HepG2 (cell line): ENCODE data around the gene HOXC11. TPM values are rescaled to one million over a fixed set of nuclear protein-coding genes. Genes with fewer than 3 reads are reported as not detected.

Source experiments
- ATAC-seq: fragments of 200-7000 bp; cut with Tn5 transposase; 3 replicates; pipeline ENCODE4 v1.9.1; 2020; ENCODE audit warnings: mild to moderate bottlenecking, moderate library complexity
- BruUV-seq: library from RNA; stranded (reverse); fragments of 400-500 nt; replicated peaks from 2 replicates; lab custom pipeline; 2021; lab: Mats Ljungman, UMichigan
- CTCF ChIA-PET: fragments of 300-600 bp; formaldehyde crosslinking; extraction: SDS; loops from one replicate; lab custom pipeline; 2021; ENCODE audit warnings: low total read pairs, inconsistent platforms, low intra/inter-chr PET ratio; lab: Yijun Ruan, JAX
- POLR2A ChIA-PET: fragments of 350-600 bp; sonication (Branson Sonifier 250); formaldehyde crosslinking; loops from one replicate; lab custom pipeline; 2020; ENCODE audit warnings: antibody characterized with exemption, inconsistent platforms; lab: Yijun Ruan, JAX
- DNase-seq: peaks from one replicate; pipeline ENCODE4 v3.0.0-alpha.2; 2015; ENCODE audit warnings: low spot score
- FAIRE-seq: peaks from 3 replicates; lab custom pipeline; 2011; peaks lifted over from hg19 to GRCh38; lab: Jason Lieb, UNC
- H2AFZ ChIP-seq: one replicate; pipeline ENCODE4 v1.6.1; 2011; ENCODE audit warnings: low read length, inconsistent platforms
- H3K27ac ChIP-seq: fragments of 300-600 bp; 3 replicates; pipeline ENCODE4 v1.8.0; 2011; ENCODE audit warnings: mixed run types, mild to moderate bottlenecking, mixed read lengths, low read length, inconsistent platforms; ENCODE audit not compliant: insufficient read depth; ENCODE audit errors: extremely low read length
- H3K27me3 ChIP-seq, 2 experiments: fragments of 200-600 bp in 1 of 2; 2 replicates in 1 of 2; 3 replicates in 1 of 2; pipeline versions ENCODE4 v1.6.0 to v1.8.0; 2011; ENCODE audit warnings: low read length in 2 of 2, mild to moderate bottlenecking in 2 of 2, moderate library complexity in 2 of 2, inconsistent platforms in 1 of 2; ENCODE audit not compliant: insufficient read depth in 2 of 2, control insufficient read depth in 1 of 2
- H3K36me3 ChIP-seq, 2 experiments: fragments of 200-600 bp in 1 of 2; replicated peaks in 1 of 2; 2 replicates in 1 of 2; 3 replicates in 1 of 2; pipeline versions ENCODE4 v1.5.1 to v1.8.0; 2011; ENCODE audit warnings: low read length in 2 of 2, inconsistent platforms in 1 of 2; ENCODE audit not compliant: insufficient read depth in 2 of 2, control insufficient read depth in 1 of 2
- H3K4me1 ChIP-seq: 2 replicates; pipeline ENCODE4 v1.5.1; 2012; ENCODE audit warnings: low read length, inconsistent platforms; ENCODE audit not compliant: insufficient read depth
- H3K4me2 ChIP-seq: 2 replicates; pipeline ENCODE4 v1.6.0; 2011; ENCODE audit warnings: low read depth, low read length, inconsistent platforms
- H3K4me3 ChIP-seq, 3 experiments: fragments of 200-600 bp in 1 of 3; sonication (generic), shearing (Covaris generic) in 1 of 3; replicated peaks in 1 of 3; 2 replicates each; pipeline ENCODE4 v1.5.1; 2011 to 2016; ENCODE audit warnings: low read length in 3 of 3, inconsistent platforms in 2 of 3, low read depth in 2 of 3, mild to moderate bottlenecking in 2 of 3, control low read depth in 1 of 3, mixed read lengths in 1 of 3; ENCODE audit not compliant: insufficient read depth in 1 of 3
- H3K79me2 ChIP-seq: one replicate; pipeline ENCODE4 v1.6.1; 2011; ENCODE audit warnings: low read length, inconsistent platforms; ENCODE audit not compliant: insufficient read depth
- H3K9ac ChIP-seq: 2 replicates; pipeline ENCODE4 v1.6.0; 2011; ENCODE audit warnings: mild to moderate bottlenecking, low read depth, low read length, inconsistent platforms; ENCODE audit not compliant: insufficient read depth
- H3K9me3 ChIP-seq: 2 replicates; pipeline ENCODE4 v1.5.1; 2012; ENCODE audit warnings: mild to moderate bottlenecking, low read length
- H4K20me1 ChIP-seq: 2 replicates; pipeline ENCODE4 v1.6.0; 2011; ENCODE audit warnings: inconsistent platforms, mild to moderate bottlenecking, low read length, moderate library complexity; ENCODE audit not compliant: insufficient read depth
- ATM ChIP-seq: fragments of 450-650 bp; IDR thresholded peaks from 2 replicates; pipeline ENCODE4 v1.7.1; 2017; ENCODE audit warnings: mild to moderate bottlenecking, borderline replicate concordance
- CHCHD3 ChIP-seq: sonication (generic); formaldehyde crosslinking; IDR thresholded peaks from 2 replicates; pipeline ENCODE4 v1.8.0; 2022; ENCODE audit warnings: mild to moderate bottlenecking, missing genetic modification reagents, moderate library complexity
- MIER2 ChIP-seq: IDR thresholded peaks from 2 replicates; pipeline ENCODE4 v1.6.1; 2016; ENCODE audit warnings: missing biosample characterization, missing genetic modification reagents
- TBX2 ChIP-seq: sonication (generic); formaldehyde crosslinking; IDR thresholded peaks from 2 replicates; pipeline ENCODE4 v1.5.0; 2020; ENCODE audit warnings: missing genetic modification reagents, mild to moderate bottlenecking, borderline replicate concordance
- TEAD2 ChIP-seq: sonication (generic); formaldehyde crosslinking; IDR thresholded peaks from 2 replicates; pipeline ENCODE4 v1.9.0; 2021; ENCODE audit warnings: missing genetic modification reagents
- ZKSCAN5 ChIP-seq: sonication (generic); formaldehyde crosslinking; IDR thresholded peaks from 2 replicates; pipeline ENCODE4 v1.5.1; 2020; ENCODE audit warnings: mild to moderate bottlenecking, missing genetic modification reagents
- ZNF605 ChIP-seq: sonication (generic); formaldehyde crosslinking; IDR thresholded peaks from 2 replicates; pipeline ENCODE4 v1.8.0; 2022; ENCODE audit warnings: mild to moderate bottlenecking, missing genetic modification reagents
- WGBS: methylation state at CpG from one replicate; pipeline ENCODE4 v1.1.6; 2017; ENCODE audit warnings: low lambda C conversion rate; 5-methylcytosine and 5-hydroxymethylcytosine counted together
- in situ Hi-C: cut with HindIII; loops from 2 replicates; pipeline ENCODE4 v1.10.0; 2017; ENCODE audit warnings: low pct_unique_long_range_greater_than_20kb; ENCODE audit not compliant: extremely low pct_ligation_motif_present
- intact Hi-C: fragments of 100-400 bp; cut with micrococcal nuclease; formaldehyde crosslinking; loops from one replicate; pipeline ENCODE4 v1.10.0; 2022; ENCODE audit not compliant: unreplicated experiment
- polyA plus RNA-seq, 8 experiments: library from polyadenylated mRNA; depleted of rRNA in 3 of 8; stranded (reverse) in 7 of 8; unstranded in 1 of 8; fragments of >200 nt; fragmentation: Illumina TruSeq in 4 of 8; extraction: Trizol in 4 of 8; gene quantifications; 2 replicates each; pipeline versions ENCODE4 v1.2.1 to v1.2.3, GENCODE V29; 2011 to 2016; ENCODE audit warnings: low read depth in 4 of 8, missing spikeins in 1 of 8, mixed read lengths in 1 of 8; ENCODE audit not compliant: insufficient read depth in 1 of 8
- total RNA-seq, 5 experiments: library from RNA; depleted of rRNA; stranded (reverse); fragments of >200 nt; fragmentation: Illumina TruSeq; extraction: Trizol; gene quantifications; 2 replicates each; pipeline ENCODE4 v1.2.3, GENCODE V29; 2016; ENCODE audit warnings: low read depth in 1 of 5
- TF ChIP-seq, protein P1 (sequence below): sonication (generic); formaldehyde crosslinking; IDR thresholded peaks from 2 replicates; pipeline ENCODE4 v1.5.1; 2020; ENCODE audit warnings: missing genetic modification reagents, mild to moderate bottlenecking, borderline replicate concordance
- TF ChIP-seq, protein P2 (sequence below), 2 experiments: fragments of 450-650 bp in 1 of 2; sonication (generic) in 1 of 2; formaldehyde crosslinking; IDR thresholded peaks; 2 replicates each; pipeline versions ENCODE4 v1.5.0 to v1.8.0; 2020 to 2022; ENCODE audit warnings: mild to moderate bottlenecking in 1 of 2, missing genetic modification reagents in 1 of 2
- TF ChIP-seq, protein P3 (sequence below): sonication (generic); formaldehyde crosslinking; IDR thresholded peaks from 2 replicates; pipeline ENCODE4 v1.4.0; 2020; ENCODE audit warnings: missing genetic modification reagents

Gene HOXC11
- total and polyA plus RNA-seq, 2 of the 13 experiments (the other 11 are each of a cell fraction or from before 2014, with no cell fraction given) = not detected

DNA sequence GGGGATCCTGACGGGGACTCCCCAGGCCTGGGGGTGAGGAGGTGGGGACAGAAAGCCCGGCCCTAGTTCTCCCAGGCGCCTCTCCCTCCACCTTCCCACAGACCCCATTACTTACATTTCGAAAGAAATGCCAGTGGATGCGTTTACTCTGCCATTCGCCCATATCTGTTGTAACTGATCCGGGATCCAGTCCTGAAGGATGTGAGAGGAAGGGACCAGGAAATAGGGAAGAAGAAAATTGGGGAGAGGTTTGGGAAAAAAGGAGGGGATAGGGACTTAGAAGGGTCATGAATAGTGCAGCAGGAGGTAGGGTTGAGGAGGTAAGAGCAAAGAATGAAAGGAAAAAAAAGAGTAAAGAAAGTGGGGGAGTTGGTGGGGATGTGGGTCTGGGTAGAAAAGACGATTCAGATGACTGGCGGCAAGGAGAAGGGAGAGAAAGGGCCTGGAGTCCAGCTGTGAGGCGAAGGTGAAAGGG, 17.1 kb upstream of the HOXC11 start (continued):
- TF ChIP-seq MIER2 (CRISPR knock-in tag) (no peak), ZKSCAN5 (CRISPR knock-in tag) (no peak), ZNF605 (no peak), CHCHD3 (CRISPR knock-in tag) (no peak)
- TF ChIP-seq, protein P1, sequence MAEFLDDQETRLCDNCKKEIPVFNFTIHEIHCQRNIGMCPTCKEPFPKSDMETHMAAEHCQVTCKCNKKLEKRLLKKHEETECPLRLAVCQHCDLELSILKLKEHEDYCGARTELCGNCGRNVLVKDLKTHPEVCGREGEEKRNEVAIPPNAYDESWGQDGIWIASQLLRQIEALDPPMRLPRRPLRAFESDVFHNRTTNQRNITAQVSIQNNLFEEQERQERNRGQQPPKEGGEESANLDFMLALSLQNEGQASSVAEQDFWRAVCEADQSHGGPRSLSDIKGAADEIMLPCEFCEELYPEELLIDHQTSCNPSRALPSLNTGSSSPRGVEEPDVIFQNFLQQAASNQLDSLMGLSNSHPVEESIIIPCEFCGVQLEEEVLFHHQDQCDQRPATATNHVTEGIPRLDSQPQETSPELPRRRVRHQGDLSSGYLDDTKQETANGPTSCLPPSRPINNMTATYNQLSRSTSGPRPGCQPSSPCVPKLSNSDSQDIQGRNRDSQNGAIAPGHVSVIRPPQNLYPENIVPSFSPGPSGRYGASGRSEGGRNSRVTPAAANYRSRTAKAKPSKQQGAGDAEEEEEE (CRISPR knock-in tag) = no peak

GRCh38 chr12:53956251-53956887, 16.6 kb upstream of the HOXC11 start:
- FAIRE-seq (no peak), DNase-seq (no peak), ATAC-seq (peak; percentile 26; the same call in 2 of the 3 replicates)
- Histone ChIP-seq H3K9me3 (no peaks in the 10 kb centered on the region), H3K79me2 (no peaks in the 10 kb centered on the region), H3K27ac (no peak overlapping the region), H3K9ac (no peak overlapping the region), H4K20me1 (no peaks in the 10 kb centered on the region), H3K27me3 (peaks cover 21 to 94% of the 10 kb centered on the region in 2 experiments), H3K4me3 (no peak overlapping the region), H3K4me1 (peaks cover 7% of the 10 kb centered on the region), H3K4me2 (no peak overlapping the region), H2AFZ (no peak overlapping the region), H3K36me3 (no peaks in the 10 kb centered on the region)
- CTCF ChIA-PET = no interaction called here
- no TSS peak for BruUV-seq
- no peak for TF ChIP-seq TBX2 (CRISPR knock-in tag)
- TF ChIP-seq, protein P2, sequence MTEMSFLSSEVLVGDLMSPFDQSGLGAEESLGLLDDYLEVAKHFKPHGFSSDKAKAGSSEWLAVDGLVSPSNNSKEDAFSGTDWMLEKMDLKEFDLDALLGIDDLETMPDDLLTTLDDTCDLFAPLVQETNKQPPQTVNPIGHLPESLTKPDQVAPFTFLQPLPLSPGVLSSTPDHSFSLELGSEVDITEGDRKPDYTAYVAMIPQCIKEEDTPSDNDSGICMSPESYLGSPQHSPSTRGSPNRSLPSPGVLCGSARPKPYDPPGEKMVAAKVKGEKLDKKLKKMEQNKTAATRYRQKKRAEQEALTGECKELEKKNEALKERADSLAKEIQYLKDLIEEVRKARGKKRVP (CRISPR knock-in tag; IDR thresholded peaks at IDR 0.05) = no peak
- TF ChIP-seq, protein P3, sequence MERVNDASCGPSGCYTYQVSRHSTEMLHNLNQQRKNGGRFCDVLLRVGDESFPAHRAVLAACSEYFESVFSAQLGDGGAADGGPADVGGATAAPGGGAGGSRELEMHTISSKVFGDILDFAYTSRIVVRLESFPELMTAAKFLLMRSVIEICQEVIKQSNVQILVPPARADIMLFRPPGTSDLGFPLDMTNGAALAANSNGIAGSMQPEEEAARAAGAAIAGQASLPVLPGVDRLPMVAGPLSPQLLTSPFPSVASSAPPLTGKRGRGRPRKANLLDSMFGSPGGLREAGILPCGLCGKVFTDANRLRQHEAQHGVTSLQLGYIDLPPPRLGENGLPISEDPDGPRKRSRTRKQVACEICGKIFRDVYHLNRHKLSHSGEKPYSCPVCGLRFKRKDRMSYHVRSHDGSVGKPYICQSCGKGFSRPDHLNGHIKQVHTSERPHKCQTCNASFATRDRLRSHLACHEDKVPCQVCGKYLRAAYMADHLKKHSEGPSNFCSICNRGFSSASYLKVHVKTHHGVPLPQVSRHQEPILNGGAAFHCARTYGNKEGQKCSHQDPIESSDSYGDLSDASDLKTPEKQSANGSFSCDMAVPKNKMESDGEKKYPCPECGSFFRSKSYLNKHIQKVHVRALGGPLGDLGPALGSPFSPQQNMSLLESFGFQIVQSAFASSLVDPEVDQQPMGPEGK (CRISPR knock-in tag) = no peak
- TF ChIP-seq TEAD2 (CRISPR knock-in tag) = no peak
- no peak for TF ChIP-seq ATM
- in situ Hi-C loops = no loop called here
- POLR2A ChIA-PET = no interaction called here
- intact Hi-C loops = no loop called here
- WGBS = 25% methylated on average over 11 of the region's 25 CpGs
